Measurements from ENCODE around the gene SLC16A7.

SLC16A7 gene

DNA sequence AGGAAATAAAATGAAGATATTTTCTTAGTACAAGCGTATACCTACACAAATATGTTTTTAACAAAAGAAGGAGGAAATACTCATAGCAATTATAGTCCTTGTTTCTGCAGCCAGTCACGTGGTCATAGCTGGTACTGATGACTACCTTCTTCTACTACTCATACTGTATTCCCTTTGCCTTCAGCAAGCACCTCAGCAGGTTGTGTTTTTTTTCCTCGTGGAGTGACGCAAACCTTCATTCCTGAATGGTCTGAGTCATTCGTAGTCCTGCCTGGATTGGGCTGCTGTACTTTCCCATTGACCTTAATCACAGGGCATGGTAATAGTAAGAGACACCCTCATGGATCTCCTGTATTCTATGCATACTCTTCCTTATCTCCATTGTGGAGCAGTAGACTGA, 25.7 kb upstream of the SLC16A7 start:
- no peak for TF ChIP-seq EZH2 (IDR thresholded peaks at IDR 0.05; ENCODE audit: borderline replicate concordance, low read length)
- TF ChIP-seq, protein P1, sequence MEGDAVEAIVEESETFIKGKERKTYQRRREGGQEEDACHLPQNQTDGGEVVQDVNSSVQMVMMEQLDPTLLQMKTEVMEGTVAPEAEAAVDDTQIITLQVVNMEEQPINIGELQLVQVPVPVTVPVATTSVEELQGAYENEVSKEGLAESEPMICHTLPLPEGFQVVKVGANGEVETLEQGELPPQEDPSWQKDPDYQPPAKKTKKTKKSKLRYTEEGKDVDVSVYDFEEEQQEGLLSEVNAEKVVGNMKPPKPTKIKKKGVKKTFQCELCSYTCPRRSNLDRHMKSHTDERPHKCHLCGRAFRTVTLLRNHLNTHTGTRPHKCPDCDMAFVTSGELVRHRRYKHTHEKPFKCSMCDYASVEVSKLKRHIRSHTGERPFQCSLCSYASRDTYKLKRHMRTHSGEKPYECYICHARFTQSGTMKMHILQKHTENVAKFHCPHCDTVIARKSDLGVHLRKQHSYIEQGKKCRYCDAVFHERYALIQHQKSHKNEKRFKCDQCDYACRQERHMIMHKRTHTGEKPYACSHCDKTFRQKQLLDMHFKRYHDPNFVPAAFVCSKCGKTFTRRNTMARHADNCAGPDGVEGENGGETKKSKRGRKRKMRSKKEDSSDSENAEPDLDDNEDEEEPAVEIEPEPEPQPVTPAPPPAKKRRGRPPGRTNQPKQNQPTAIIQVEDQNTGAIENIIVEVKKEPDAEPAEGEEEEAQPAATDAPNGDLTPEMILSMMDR (IDR thresholded peaks at IDR 0.05; ENCODE audit: low read length): no peak
- H2AFZ ChIP-seq (ENCODE audit: low read length): no peak overlapping the region
- no peaks in the 10 kb centered on the region for H3K36me3 ChIP-seq (ENCODE audit: insufficient read depth, low read length)
- no peaks in the 10 kb centered on the region for H4K20me1 ChIP-seq (ENCODE audit: insufficient read depth, low read length)
- H3K4me2 ChIP-seq (ENCODE audit: low read length): no peak overlapping the region
- no peaks in the 10 kb centered on the region for H3K4me1 ChIP-seq (ENCODE audit: insufficient read depth, low read length, severe bottlenecking)
- H3K27ac ChIP-seq (ENCODE audit: low read depth, low read length, poor library complexity, severe bottlenecking): no peak overlapping the region
- no peaks in the 10 kb centered on the region for H3K9me3 ChIP-seq (ENCODE audit: low read length)
- no peaks in the 10 kb centered on the region for H3F3A ChIP-seq (ENCODE audit: insufficient read depth, low read length)
- no peak overlapping the region for H3K4me3 ChIP-seq (ENCODE audit: low read depth, low read length, poor library complexity, severe bottlenecking)
- no peaks in the 10 kb centered on the region for H3K9me2 ChIP-seq (ENCODE audit: low read depth, low read length)
- H3K9ac ChIP-seq (ENCODE audit: low read length): no peak overlapping the region
- H3K79me2 ChIP-seq (ENCODE audit: insufficient read depth, low read length): no peaks in the 10 kb centered on the region
- no peaks in the 10 kb centered on the region for H3K27me3 ChIP-seq (ENCODE audit: insufficient read depth, low read length)

DNA sequence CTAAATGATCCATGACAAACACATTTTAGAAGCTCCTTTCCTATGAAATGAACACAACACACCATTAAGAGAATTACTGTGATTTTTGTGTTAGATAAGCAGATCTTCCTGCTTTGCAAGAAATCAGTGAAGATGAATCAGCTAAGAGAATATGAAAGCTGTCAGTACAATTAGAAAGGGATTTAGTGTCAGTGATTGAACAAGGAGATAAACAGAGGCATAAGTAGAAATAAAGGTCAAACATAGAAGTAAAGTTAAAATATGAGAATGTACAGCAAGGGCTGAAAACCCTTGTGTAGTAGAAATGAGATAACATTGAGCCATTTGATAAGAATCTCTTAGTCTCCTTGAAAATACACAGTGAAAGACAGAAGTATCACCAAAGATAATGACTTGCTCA, 21.4 kb upstream of the SLC16A7 start:
- H3K4me3 ChIP-seq (ENCODE audit: low read depth, low read length, poor library complexity, severe bottlenecking): no peak overlapping the region
- no peaks in the 10 kb centered on the region for H3K27me3 ChIP-seq (ENCODE audit: insufficient read depth, low read length)
- no peaks in the 10 kb centered on the region for H3K36me3 ChIP-seq (ENCODE audit: insufficient read depth, low read length)
- no peak overlapping the region for H3K27ac ChIP-seq (ENCODE audit: low read depth, low read length, poor library complexity, severe bottlenecking)
- TF ChIP-seq, protein P1 (IDR thresholded peaks at IDR 0.05; ENCODE audit: low read length): no peak
- TF ChIP-seq EZH2 (IDR thresholded peaks at IDR 0.05; ENCODE audit: borderline replicate concordance, low read length): no peak
- no peaks in the 10 kb centered on the region for H3K9me2 ChIP-seq (ENCODE audit: low read depth, low read length)
- no peaks in the 10 kb centered on the region for H3K4me1 ChIP-seq (ENCODE audit: insufficient read depth, low read length, severe bottlenecking)
- no peaks in the 10 kb centered on the region for H3K9me3 ChIP-seq (ENCODE audit: low read length)
- H3K9ac ChIP-seq (ENCODE audit: low read length): no peak overlapping the region
- no peaks in the 10 kb centered on the region for H3K79me2 ChIP-seq (ENCODE audit: insufficient read depth, low read length)
- no peaks in the 10 kb centered on the region for H3F3A ChIP-seq (ENCODE audit: insufficient read depth, low read length)
- no peaks in the 10 kb centered on the region for H4K20me1 ChIP-seq (ENCODE audit: insufficient read depth, low read length)
- no peak overlapping the region for H2AFZ ChIP-seq (ENCODE audit: low read length)
- H3K4me2 ChIP-seq (ENCODE audit: low read length): no peak overlapping the region

DNA sequence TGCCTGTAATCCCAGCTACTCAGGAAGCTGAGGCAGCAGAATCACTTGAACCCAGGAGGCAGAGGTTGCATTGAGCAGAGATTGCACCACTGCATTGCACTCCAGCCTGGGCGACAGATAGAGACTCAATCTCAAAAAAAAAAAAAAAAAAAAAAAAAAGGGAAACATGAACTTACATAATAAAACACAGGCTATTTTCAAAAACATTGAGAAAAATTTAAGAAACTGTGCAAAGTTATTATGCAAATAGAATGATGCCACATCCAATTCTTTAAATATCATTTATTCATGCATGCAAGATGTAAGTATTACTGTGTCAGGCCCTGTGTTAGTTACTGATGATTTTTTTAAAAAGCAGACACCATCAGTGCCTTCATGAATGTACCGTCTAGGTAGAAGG, 20.0 kb upstream of the SLC16A7 start:
- H3K27me3 ChIP-seq (ENCODE audit: insufficient read depth, low read length): no peaks in the 10 kb centered on the region
- no peaks in the 10 kb centered on the region for H3K36me3 ChIP-seq (ENCODE audit: insufficient read depth, low read length)
- H3K27ac ChIP-seq (ENCODE audit: low read depth, low read length, poor library complexity, severe bottlenecking): no peak overlapping the region
- H3K9me2 ChIP-seq (ENCODE audit: low read depth, low read length): no peaks in the 10 kb centered on the region
- H4K20me1 ChIP-seq (ENCODE audit: insufficient read depth, low read length): no peaks in the 10 kb centered on the region
- TF ChIP-seq, protein P1 (IDR thresholded peaks at IDR 0.05; ENCODE audit: low read length): no peak
- no peak for TF ChIP-seq EZH2 (IDR thresholded peaks at IDR 0.05; ENCODE audit: borderline replicate concordance, low read length)
- H3K9ac ChIP-seq (ENCODE audit: low read length): no peak overlapping the region
- H3K4me1 ChIP-seq (ENCODE audit: insufficient read depth, low read length, severe bottlenecking): no peaks in the 10 kb centered on the region
- no peak overlapping the region for H2AFZ ChIP-seq (ENCODE audit: low read length)
- H3K4me3 ChIP-seq (ENCODE audit: low read depth, low read length, poor library complexity, severe bottlenecking): no peak overlapping the region
- H3K79me2 ChIP-seq (ENCODE audit: insufficient read depth, low read length): no peaks in the 10 kb centered on the region
- H3K9me3 ChIP-seq (ENCODE audit: low read length): no peaks in the 10 kb centered on the region
- H3K4me2 ChIP-seq (ENCODE audit: low read length): no peak overlapping the region
- H3F3A ChIP-seq (ENCODE audit: insufficient read depth, low read length): no peaks in the 10 kb centered on the region
